Chondrocyte (in vitro differentiated cells): ENCODE measurements around the gene RGS7. TPM values are rescaled to one million over a fixed set of nuclear protein-coding genes. Genes with fewer than 3 reads are reported as not detected.

Experiments
- DNase-seq: peaks from one replicate; pipeline ENCODE4 v3.0.0; 2021; ENCODE audit warnings: mixed read lengths, low spot score
- H3K27ac Mint-ChIP-seq: one replicate; pipeline ENCODE4 v1.8.0; 2021; ENCODE audit warnings: mild to moderate bottlenecking, moderate library complexity, mixed read lengths; ENCODE audit not compliant: unreplicated experiment
- H3K27me3 Mint-ChIP-seq: 2 replicates; pipeline ENCODE4 v1.8.0; 2021; ENCODE audit warnings: low read depth, mixed read lengths
- H3K36me3 Mint-ChIP-seq: 2 replicates; pipeline ENCODE4 v1.8.0; 2021; ENCODE audit warnings: low read depth, mixed read lengths
- H3K4me1 Mint-ChIP-seq: 2 replicates; pipeline ENCODE4 v1.8.0; 2021; ENCODE audit warnings: low read depth, mild to moderate bottlenecking, mixed read lengths
- H3K4me3 Mint-ChIP-seq: one replicate; pipeline ENCODE4 v1.8.0; 2021; ENCODE audit warnings: mild to moderate bottlenecking, moderate library complexity, mixed read lengths; ENCODE audit not compliant: unreplicated experiment
- H3K9me3 Mint-ChIP-seq: 2 replicates; pipeline ENCODE4 v1.8.0; 2021; ENCODE audit warnings: low read depth, mixed read lengths
- CTCF ChIP-seq: fragments of 200-600 bp; sonication (generic); IDR thresholded peaks from 2 replicates; pipeline ENCODE4 v1.5.0; 2021; ENCODE audit warnings: antibody characterized with exemption, mild to moderate bottlenecking, moderate library complexity
- total RNA-seq: library from RNA; stranded (reverse); gene quantifications from 3 replicates; pipeline ENCODE4 v1.2.1, GENCODE V29; 2021

RGS7 gene
- total RNA-seq, 1 donor from 2014 or later = 3.9 TPM

- DNase-seq = no peak
- peaks cover 36% of the 10 kb centered on the region for H3K4me1 Mint-ChIP-seq
Measured at GRCh38 chr1:241077386-241078147, 279.4 kb downstream of the RGS7 start.

GRCh38 chr1:241074507-241074906, 282.5 kb downstream of the RGS7 start:
- H3K36me3 Mint-ChIP-seq = peaks cover 2% of the 10 kb centered on the region
- TF ChIP-seq CTCF = no peak
- DNase-seq = no peak
- H3K27me3 Mint-ChIP-seq = no peaks in the 10 kb centered on the region
- no peak overlapping the region for H3K4me3 Mint-ChIP-seq
- no peaks in the 10 kb centered on the region for H3K9me3 Mint-ChIP-seq
- H3K4me1 Mint-ChIP-seq = peaks cover 33% of the 10 kb centered on the region
- no peak overlapping the region for H3K27ac Mint-ChIP-seq

More at GRCh38 chr1:241077386-241078147, 279.4 kb downstream of the RGS7 start:
- TF ChIP-seq CTCF = peak; percentile 12
- Mint-ChIP-seq H3K9me3 (no peaks in the 10 kb centered on the region), H3K36me3 (peaks cover 2% of the 10 kb centered on the region), H3K4me3 (no peak overlapping the region), H3K27me3 (no peaks in the 10 kb centered on the region), H3K27ac (peak overlapping the region; percentile 52)

- Mint-ChIP-seq H3K4me1 (peaks cover 7% of the 10 kb centered on the region), H3K27me3 (no peaks in the 10 kb centered on the region), H3K36me3 (peaks cover 2% of the 10 kb centered on the region), H3K27ac (no peak overlapping the region), H3K4me3 (no peak overlapping the region), H3K9me3 (no peaks in the 10 kb centered on the region)
- DNase-seq = no peak
- no peak for TF ChIP-seq CTCF
Measured at GRCh38 chr1:241068359-241068758, 288.6 kb downstream of the RGS7 start.

- no peaks in the 10 kb centered on the region for H3K36me3 Mint-ChIP-seq
- no peak overlapping the region for H3K4me3 Mint-ChIP-seq
- no peaks in the 10 kb centered on the region for H3K27me3 Mint-ChIP-seq
- H3K9me3 Mint-ChIP-seq = no peaks in the 10 kb centered on the region
- TF ChIP-seq CTCF = no peak
- no peak for DNase-seq
- H3K27ac Mint-ChIP-seq = no peak overlapping the region
- H3K4me1 Mint-ChIP-seq = no peaks in the 10 kb centered on the region
Measured at GRCh38 chr1:241063276-241063675, 293.7 kb downstream of the RGS7 start.

GRCh38 chr1:241061062-241061461, 295.9 kb downstream of the RGS7 start:
- H3K4me3 Mint-ChIP-seq = no peak overlapping the region
- no peak overlapping the region for H3K27ac Mint-ChIP-seq
- H3K36me3 Mint-ChIP-seq = no peaks in the 10 kb centered on the region
- TF ChIP-seq CTCF = no peak
- H3K27me3 Mint-ChIP-seq = no peaks in the 10 kb centered on the region
- H3K4me1 Mint-ChIP-seq = no peaks in the 10 kb centered on the region
- DNase-seq = no peak
- no peaks in the 10 kb centered on the region for H3K9me3 Mint-ChIP-seq
